ENCODE measurements around the gene SWT1.
"Not testable (repeated sequence)": the region's sequence is repeated elsewhere in the genome, so short reads cannot be mapped to it uniquely, and the experiment has no call there.

Gene SWT1

DNA sequence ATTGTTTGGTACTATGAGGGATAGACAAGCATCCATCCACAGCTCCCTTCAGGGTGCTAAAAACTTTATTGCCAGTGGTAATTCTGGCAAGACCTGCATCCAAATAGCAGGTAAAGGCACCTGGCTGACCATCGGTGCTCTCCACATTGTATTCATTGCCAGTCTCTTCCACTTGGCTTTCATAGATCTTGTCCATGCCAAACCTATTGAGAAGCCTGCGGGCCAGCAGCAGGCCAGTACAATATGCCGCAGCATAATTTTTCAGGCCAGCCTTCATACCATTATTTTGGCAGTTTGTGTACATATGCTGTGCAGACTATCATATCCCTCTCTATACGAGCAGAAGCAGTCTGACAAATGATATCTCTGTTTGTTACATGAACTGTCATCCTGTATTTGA is 70.2 kb downstream of the SWT1 start:
- H3K27ac ChIP-seq (ENCODE audit: low read depth, low read length), result no peak overlapping the region

DNA sequence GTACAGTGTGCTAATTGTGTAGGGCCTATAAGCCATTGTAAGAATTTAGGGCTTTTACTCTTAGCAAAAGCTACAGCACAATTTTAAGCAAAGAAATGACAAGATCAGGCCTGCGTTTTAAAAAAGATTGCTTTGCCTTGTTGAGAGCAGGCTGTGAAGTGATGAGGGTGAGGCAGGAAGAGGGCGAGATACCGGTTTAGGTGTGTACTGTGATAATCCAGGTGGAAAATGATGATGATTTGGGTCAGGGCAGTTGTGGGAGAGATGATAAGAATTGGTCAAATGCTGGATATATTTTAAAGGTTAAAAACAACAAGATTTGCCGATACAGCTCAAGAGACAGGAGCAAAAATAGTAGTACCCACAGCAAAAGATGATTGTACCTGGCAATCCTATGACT is 72.0 kb downstream of the SWT1 start:
- no peaks in the 10 kb centered on the region for H3K79me2 ChIP-seq (ENCODE audit: control insufficient read depth, insufficient read depth, low read length, unreplicated experiment)
- 0 out of 2 replicates have a peak, but pooled peaks cover under 1% of the 10 kb centered on the region for H3K36me3 ChIP-seq (ENCODE audit: insufficient read depth, low read length)
- H3K27ac ChIP-seq (ENCODE audit: low read depth, low read length), result no peak overlapping the region
- no peaks in the 10 kb centered on the region for H3K4me1 ChIP-seq (ENCODE audit: control insufficient read depth, insufficient read depth, low read length, unreplicated experiment)
- H3K27me3 ChIP-seq (ENCODE audit: insufficient read depth, low read length), result no peaks in the 10 kb centered on the region
- H3K4me3 ChIP-seq (ENCODE audit: low read depth, low read length), result no peak overlapping the region
- H2AFZ ChIP-seq (ENCODE audit: low read length, unreplicated experiment), result no peak overlapping the region

More for the DNA sequence above, 70.2 kb downstream of the SWT1 start:
- Histone ChIP-seq H3K27me3 (ENCODE audit: insufficient read depth, low read length) (no peaks in the 10 kb centered on the region), H3K4me3 (ENCODE audit: low read depth, low read length) (no peak overlapping the region), H3K79me2 (ENCODE audit: control insufficient read depth, insufficient read depth, low read length, unreplicated experiment) (no peaks in the 10 kb centered on the region), H3K36me3 (ENCODE audit: insufficient read depth, low read length) (peaks cover 8% of the 10 kb centered on the region), H3K4me1 (ENCODE audit: control insufficient read depth, insufficient read depth, low read length, unreplicated experiment) (no peaks in the 10 kb centered on the region), H2AFZ (ENCODE audit: low read length, unreplicated experiment) (no peak overlapping the region)

DNA sequence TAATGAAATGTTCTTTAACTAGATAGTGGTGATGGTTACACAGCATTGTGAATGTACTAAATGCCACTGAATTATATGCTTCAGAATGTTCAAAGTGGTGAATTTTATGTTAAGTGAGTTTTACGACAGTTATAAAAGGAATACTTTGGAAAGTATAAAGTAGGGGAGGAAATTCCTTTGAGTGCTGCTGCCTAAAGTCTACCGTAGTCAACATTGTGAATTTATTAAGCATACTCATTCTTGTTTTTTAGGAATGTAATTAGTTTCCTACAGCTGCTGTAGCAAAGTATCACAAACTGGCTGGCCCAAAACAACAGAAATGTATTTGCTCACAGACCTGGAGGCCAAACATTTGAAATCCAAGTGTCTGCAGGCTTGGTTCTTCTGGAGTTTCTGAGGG is 73.0 kb downstream of the SWT1 start:
- Histone ChIP-seq H3K27ac (ENCODE audit: low read depth, low read length) (no peak overlapping the region), H3K79me2 (ENCODE audit: control insufficient read depth, insufficient read depth, low read length, unreplicated experiment) (no peaks in the 10 kb centered on the region), H2AFZ (ENCODE audit: low read length, unreplicated experiment) (no peak overlapping the region), H3K36me3 (ENCODE audit: insufficient read depth, low read length) (no peaks in the 10 kb centered on the region), H3K27me3 (ENCODE audit: insufficient read depth, low read length) (no peaks in the 10 kb centered on the region), H3K4me3 (ENCODE audit: low read depth, low read length) (no peak overlapping the region), H3K4me1 (ENCODE audit: control insufficient read depth, insufficient read depth, low read length, unreplicated experiment) (no peaks in the 10 kb centered on the region)

DNA sequence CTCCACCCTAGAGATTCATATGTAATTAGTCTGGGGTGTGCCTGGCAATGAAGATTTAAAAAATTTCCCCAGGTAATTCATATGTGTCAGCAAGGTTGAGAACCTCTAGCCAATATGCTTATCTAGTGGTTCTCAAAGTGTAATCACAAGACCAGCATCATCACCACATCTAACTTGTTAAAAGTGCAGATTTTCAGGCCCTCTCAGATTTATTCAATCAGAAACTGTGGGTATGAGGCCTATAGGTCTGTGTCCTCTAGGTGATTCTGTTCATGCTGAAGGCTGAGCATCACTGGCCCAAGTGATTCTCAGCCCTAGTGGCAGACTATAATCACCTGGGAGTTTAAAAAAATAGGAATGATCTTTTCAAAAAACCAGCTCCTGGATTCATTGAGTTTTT is 75.9 kb downstream of the SWT1 start:
- H2AFZ ChIP-seq (ENCODE audit: low read length, unreplicated experiment), result no peak overlapping the region
- H3K36me3 ChIP-seq (ENCODE audit: insufficient read depth, low read length), result no peaks in the 10 kb centered on the region
- no peaks in the 10 kb centered on the region for H3K27me3 ChIP-seq (ENCODE audit: insufficient read depth, low read length)
- H3K27ac ChIP-seq (ENCODE audit: low read depth, low read length), result no peak overlapping the region
- no peak overlapping the region for H3K4me3 ChIP-seq (ENCODE audit: low read depth, low read length)
- H3K79me2 ChIP-seq (ENCODE audit: control insufficient read depth, insufficient read depth, low read length, unreplicated experiment), result no peaks in the 10 kb centered on the region
- H3K4me1 ChIP-seq (ENCODE audit: control insufficient read depth, insufficient read depth, low read length, unreplicated experiment), result no peaks in the 10 kb centered on the region

DNA sequence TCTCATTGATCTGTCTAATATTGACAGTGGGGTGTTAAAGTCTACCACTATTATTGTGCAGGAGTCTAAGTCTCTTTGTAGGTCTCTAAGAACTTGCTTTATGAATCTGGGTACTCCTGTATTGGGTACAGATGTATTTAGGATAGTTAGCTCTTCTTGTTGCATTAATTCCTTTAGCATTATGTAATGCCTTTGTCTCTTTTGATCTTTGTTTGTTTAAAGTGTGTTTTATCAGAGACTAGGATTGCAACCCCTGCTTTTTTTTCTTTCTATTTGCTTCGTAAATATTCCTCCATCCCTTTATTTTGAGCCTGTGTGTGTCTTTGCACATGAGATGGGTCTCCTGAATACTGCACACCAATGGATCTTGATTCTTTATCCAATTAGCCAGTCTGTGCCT is 77.2 kb downstream of the SWT1 start:
- not testable (repeated sequence) for H3K4me1 ChIP-seq (ENCODE audit: control insufficient read depth, insufficient read depth, low read length, unreplicated experiment)

DNA sequence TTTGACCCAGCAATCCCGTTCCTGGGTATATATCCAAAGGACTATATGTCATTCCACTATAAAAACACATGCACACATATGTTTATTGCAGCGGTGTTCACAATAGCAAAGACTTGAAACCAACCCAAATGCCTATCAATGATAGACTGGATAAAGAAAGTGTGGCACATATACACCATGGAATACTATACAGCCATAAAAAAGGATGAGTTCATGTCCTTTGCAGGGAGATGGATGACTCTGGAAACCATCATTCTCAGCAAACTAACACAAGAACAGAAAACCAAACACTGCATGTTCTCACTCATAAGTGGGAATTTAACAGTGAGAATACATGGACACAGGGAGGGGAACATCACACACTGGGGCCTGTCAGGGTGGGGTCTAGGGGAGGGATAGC is 80.2 kb downstream of the SWT1 start:
- H2AFZ ChIP-seq (ENCODE audit: low read length, unreplicated experiment); H3K36me3 ChIP-seq (ENCODE audit: insufficient read depth, low read length); H3K27me3 ChIP-seq (ENCODE audit: insufficient read depth, low read length); H3K4me1 ChIP-seq (ENCODE audit: control insufficient read depth, insufficient read depth, low read length, unreplicated experiment); H3K27ac ChIP-seq (ENCODE audit: low read depth, low read length); H3K4me3 ChIP-seq (ENCODE audit: low read depth, low read length); H3K79me2 ChIP-seq (ENCODE audit: control insufficient read depth, insufficient read depth, low read length, unreplicated experiment): not testable (repeated sequence)

More for the DNA sequence above, 77.2 kb downstream of the SWT1 start:
- not testable (repeated sequence) for H3K79me2 ChIP-seq (ENCODE audit: control insufficient read depth, insufficient read depth, low read length, unreplicated experiment); H2AFZ ChIP-seq (ENCODE audit: low read length, unreplicated experiment); H3K27me3 ChIP-seq (ENCODE audit: insufficient read depth, low read length); H3K36me3 ChIP-seq (ENCODE audit: insufficient read depth, low read length); H3K4me3 ChIP-seq (ENCODE audit: low read depth, low read length); H3K27ac ChIP-seq (ENCODE audit: low read depth, low read length)

DNA sequence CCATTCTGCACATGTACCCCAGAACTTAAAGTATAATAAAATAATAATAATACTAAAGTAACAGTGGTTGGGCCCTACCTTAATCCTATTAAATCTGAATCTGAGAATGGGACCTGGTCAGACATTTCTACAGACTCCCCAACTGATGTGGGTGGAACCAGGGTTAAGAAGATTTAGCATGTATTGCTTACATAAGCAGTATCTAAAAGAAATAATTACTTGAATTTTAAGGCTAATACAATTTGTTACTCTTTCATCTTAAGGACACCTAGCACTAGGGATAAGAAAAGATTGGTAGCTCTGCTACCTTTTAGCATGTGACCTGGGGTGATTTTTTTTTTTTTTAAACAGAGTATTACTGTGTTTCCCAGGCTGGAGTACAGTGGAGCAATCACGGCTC is 80.7 kb downstream of the SWT1 start:
- Histone ChIP-seq H3K36me3 (ENCODE audit: insufficient read depth, low read length) (no peaks in the 10 kb centered on the region), H3K79me2 (ENCODE audit: control insufficient read depth, insufficient read depth, low read length, unreplicated experiment) (no peaks in the 10 kb centered on the region), H3K27me3 (ENCODE audit: insufficient read depth, low read length) (no peaks in the 10 kb centered on the region), H3K27ac (ENCODE audit: low read depth, low read length) (no peak overlapping the region), H3K4me3 (ENCODE audit: low read depth, low read length) (no peak overlapping the region), H3K4me1 (ENCODE audit: control insufficient read depth, insufficient read depth, low read length, unreplicated experiment) (no peaks in the 10 kb centered on the region), H2AFZ (ENCODE audit: low read length, unreplicated experiment) (no peak overlapping the region)

DNA sequence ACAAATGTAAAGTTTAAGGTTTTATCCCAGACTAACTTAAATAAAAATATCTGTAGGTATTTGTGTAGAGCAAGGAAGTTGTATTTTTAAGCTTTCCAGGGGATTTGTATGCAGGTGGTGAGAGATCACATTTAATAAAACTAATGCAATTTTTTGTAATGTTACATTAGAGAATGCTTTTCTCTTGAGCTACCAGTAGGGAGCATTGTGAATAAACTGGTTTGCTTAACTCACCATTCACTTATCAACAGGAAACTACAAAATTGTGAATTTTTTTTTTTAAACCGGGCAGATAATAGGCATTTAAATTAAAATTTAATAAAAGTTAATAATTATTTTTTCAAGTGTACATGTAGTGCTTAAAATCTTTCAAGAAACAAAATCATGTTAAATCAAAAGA is 81.5 kb downstream of the SWT1 start:
- Histone ChIP-seq H3K4me1 (ENCODE audit: control insufficient read depth, insufficient read depth, low read length, unreplicated experiment) (no peaks in the 10 kb centered on the region), H3K36me3 (ENCODE audit: insufficient read depth, low read length) (no peaks in the 10 kb centered on the region), H3K79me2 (ENCODE audit: control insufficient read depth, insufficient read depth, low read length, unreplicated experiment) (no peaks in the 10 kb centered on the region), H3K27ac (ENCODE audit: low read depth, low read length) (no peak overlapping the region), H2AFZ (ENCODE audit: low read length, unreplicated experiment) (no peak overlapping the region), H3K4me3 (ENCODE audit: low read depth, low read length) (no peak overlapping the region), H3K27me3 (ENCODE audit: insufficient read depth, low read length) (no peaks in the 10 kb centered on the region)

DNA sequence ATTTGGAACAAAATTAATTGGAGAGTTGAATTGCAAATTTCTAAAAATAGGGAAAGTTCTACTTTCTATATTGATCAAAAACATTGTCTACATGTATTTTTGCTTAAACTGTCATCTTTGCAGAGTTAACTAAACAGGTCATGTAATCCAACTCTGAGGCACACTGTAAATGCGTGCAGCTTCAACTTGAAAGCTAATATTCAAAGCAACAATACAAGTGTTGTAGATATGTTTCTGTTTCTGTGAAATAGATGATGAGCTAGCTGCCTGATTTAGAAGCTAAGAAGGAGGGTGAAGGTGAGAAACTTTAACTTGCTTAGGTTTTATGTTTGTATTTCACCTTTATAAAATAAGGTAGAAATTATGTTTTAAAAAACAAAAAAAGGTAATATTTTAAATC is 82.9 kb downstream of the SWT1 start:
- Histone ChIP-seq H3K4me1 (ENCODE audit: control insufficient read depth, insufficient read depth, low read length, unreplicated experiment) (peaks cover 4% of the 10 kb centered on the region), H3K4me3 (ENCODE audit: low read depth, low read length) (no peak overlapping the region), H3K79me2 (ENCODE audit: control insufficient read depth, insufficient read depth, low read length, unreplicated experiment) (no peaks in the 10 kb centered on the region), H3K36me3 (ENCODE audit: insufficient read depth, low read length) (no peaks in the 10 kb centered on the region), H3K27me3 (ENCODE audit: insufficient read depth, low read length) (no peaks in the 10 kb centered on the region), H2AFZ (ENCODE audit: low read length, unreplicated experiment) (no peak overlapping the region), H3K27ac (ENCODE audit: low read depth, low read length) (no peak overlapping the region)

DNA sequence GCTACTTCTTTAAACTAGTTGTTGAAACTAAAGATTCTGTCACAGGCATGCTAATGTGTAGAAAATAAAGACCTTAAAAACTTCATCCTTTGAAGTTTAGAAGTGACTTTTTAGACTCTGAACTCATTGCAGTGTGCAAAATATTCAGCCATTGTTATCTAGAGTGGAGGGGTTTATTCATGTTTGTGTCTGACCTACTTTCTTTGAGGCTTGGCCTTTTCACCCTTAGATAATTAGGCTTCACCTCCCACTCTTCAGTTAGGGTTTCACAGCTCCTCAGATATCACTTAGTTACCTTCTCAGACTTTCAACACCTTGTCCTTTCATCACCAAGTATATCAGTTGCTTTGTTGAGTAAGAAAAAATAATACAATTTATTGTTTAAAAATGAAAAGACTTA is 84.2 kb downstream of the SWT1 start:
- H2AFZ ChIP-seq (ENCODE audit: low read length, unreplicated experiment), result no peak overlapping the region
- H3K4me1 ChIP-seq (ENCODE audit: control insufficient read depth, insufficient read depth, low read length, unreplicated experiment), result peaks cover 4% of the 10 kb centered on the region
- no peak overlapping the region for H3K27ac ChIP-seq (ENCODE audit: low read depth, low read length)
- H3K27me3 ChIP-seq (ENCODE audit: insufficient read depth, low read length), result no peaks in the 10 kb centered on the region
- no peak overlapping the region for H3K4me3 ChIP-seq (ENCODE audit: low read depth, low read length)
- no peaks in the 10 kb centered on the region for H3K36me3 ChIP-seq (ENCODE audit: insufficient read depth, low read length)
- H3K79me2 ChIP-seq (ENCODE audit: control insufficient read depth, insufficient read depth, low read length, unreplicated experiment), result no peaks in the 10 kb centered on the region

DNA sequence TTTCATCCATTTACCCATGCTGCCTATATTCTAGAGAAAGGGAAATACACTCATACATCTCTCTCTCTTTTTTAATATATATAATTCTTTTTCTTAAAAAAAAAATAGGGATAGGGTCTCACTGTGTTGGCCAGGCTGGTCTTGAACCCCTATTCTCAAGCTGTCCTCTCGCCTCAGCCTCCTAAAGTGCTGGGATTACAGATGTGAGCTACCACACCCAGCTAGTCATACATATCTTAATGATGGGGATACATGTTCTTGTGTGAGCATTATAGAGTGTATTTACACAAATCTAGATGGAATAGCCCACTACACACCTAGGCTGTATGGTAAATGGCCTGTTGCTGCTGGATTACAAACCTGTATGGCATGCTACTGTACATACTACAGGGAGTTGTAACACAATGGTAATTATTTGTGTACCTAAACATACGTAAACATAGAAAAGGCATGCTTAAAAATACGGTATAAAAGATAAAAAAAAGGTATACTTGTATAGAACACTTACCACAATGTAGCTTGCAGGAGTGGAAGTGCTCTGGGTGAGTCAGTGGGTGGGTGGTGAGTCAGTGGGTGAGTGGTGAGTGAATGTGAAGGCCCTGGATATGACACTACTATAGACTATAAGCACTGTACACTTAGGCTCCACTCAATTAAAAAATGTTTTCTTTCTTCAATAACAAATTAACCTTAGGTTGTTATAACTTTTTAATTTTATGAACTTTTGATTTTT is 87.2 kb downstream of the SWT1 start:
- no peaks in the 10 kb centered on the region for H3K27me3 ChIP-seq (ENCODE audit: insufficient read depth, low read length)
- H3K79me2 ChIP-seq (ENCODE audit: control insufficient read depth, insufficient read depth, low read length, unreplicated experiment), result no peaks in the 10 kb centered on the region
- H2AFZ ChIP-seq (ENCODE audit: low read length, unreplicated experiment), result no peak overlapping the region
- peaks cover 4% of the 10 kb centered on the region for H3K4me1 ChIP-seq (ENCODE audit: control insufficient read depth, insufficient read depth, low read length, unreplicated experiment)
- H3K4me3 ChIP-seq (ENCODE audit: low read depth, low read length), result no peak overlapping the region
- H3K36me3 ChIP-seq (ENCODE audit: insufficient read depth, low read length), result no peaks in the 10 kb centered on the region
- no peak overlapping the region for H3K27ac ChIP-seq (ENCODE audit: low read depth, low read length)

Measured in ACC112 (cell line).